ENCODE results near the gene SWI5. TPM values are rescaled to one million over a fixed set of nuclear protein-coding genes. Genes with fewer than 3 reads are reported as not detected.

SWI5 gene
- total and polyA plus RNA-seq, 9 of the 15 experiments (the other 6 are each of a cell fraction or from before 2014, with no cell fraction given) = 62.8 to 133 (median 95.9) TPM

- no peak for TF ChIP-seq RBM17 (IDR thresholded peaks at IDR 0.05; ENCODE audit: borderline replicate concordance, low read depth, low read length)
- TF ChIP-seq COPS2 (conservative IDR thresholded peaks at IDR 0.05) = no peak
- no peak for TF ChIP-seq BMI1 (IDR thresholded peaks at IDR 0.05; ENCODE audit: low read length)
- TF ChIP-seq KDM1A (IDR thresholded peaks at IDR 0.05) = no peak
- no peak for TF ChIP-seq NCOA6 (IDR thresholded peaks at IDR 0.05)
- TF ChIP-seq CBX8 (IDR thresholded peaks at IDR 0.05; ENCODE audit: borderline replicate concordance, extremely low read depth, low read depth, low read length, poor library complexity, severe bottlenecking) = no peak
- TF ChIP-seq GTF2B (IDR thresholded peaks at IDR 0.05; ENCODE audit: extremely low read depth, insufficient read length) = no peak
- no peak for TF ChIP-seq MIER1 (IDR thresholded peaks at IDR 0.05; ENCODE audit: low read depth)
- TF ChIP-seq ZNF398 (CRISPR knock-in tag; IDR thresholded peaks at IDR 0.05) = no peak
- no peak for TF ChIP-seq ZNF146 (CRISPR knock-in tag; IDR thresholded peaks at IDR 0.05; ENCODE audit: unreplicated experiment)
- peak in 1 of 2 experiments; percentile 81; a peak in 2 of 4 replicates for TF ChIP-seq ZMIZ1 (IDR thresholded peaks at IDR 0.05; ENCODE audit: low read depth in 2 of 2, low read length in 2 of 2)
- TF ChIP-seq ZBTB34 (CRISPR knock-in tag; IDR thresholded peaks at IDR 0.05) = no peak
- no peak for TF ChIP-seq SMC3 (conservative IDR thresholded peaks at IDR 0.05; ENCODE audit: insufficient read depth, low read depth, low read length)
- no peak for TF ChIP-seq ZNF561 (CRISPR knock-in tag; conservative IDR thresholded peaks at IDR 0.05)
- peak; percentile 52 to 79; a peak in 2 of 4 replicates for TF ChIP-seq TBL1XR1 (IDR thresholded peaks at IDR 0.05; ENCODE audit: low read length in 2 of 2)
- no peak for TF ChIP-seq SP2 (IDR thresholded peaks at IDR 0.05; ENCODE audit: extremely low read depth, low read depth, low read length, poor library complexity, severe bottlenecking)
These were observed 22.7 kb downstream of the SWI5 start (continued) for GRCh38 chr9:128298535-128299482.
